IPS DF 4.7 (cell line): ENCODE measurements around the gene RETREG1.
A peak's percentile ranks its signal among the peaks of the same experiment; 100 is the strongest.

ENCODE experiments used
- DNase-seq: peaks from one replicate; pipeline ENCODE4 v3.0.0-alpha.2; 2013; ENCODE audit warnings: low spot score; ENCODE audit errors: extremely low read depth

The RETREG1 gene

GRCh38 chr5:16582081-16582480 is 34.7 kb downstream of the RETREG1 start:
- no peak for DNase-seq

- no peak for DNase-seq
Measured at GRCh38 chr5:16580382-16580781, 36.4 kb downstream of the RETREG1 start.

- no peak for DNase-seq
Measured at GRCh38 chr5:16579142-16579847, 37.5 kb downstream of the RETREG1 start.

GRCh38 chr5:16578474-16578883 is 38.3 kb downstream of the RETREG1 start:
- DNase-seq, result no peak

- DNase-seq, result no peak
Measured at GRCh38 chr5:16577677-16578076, 39.1 kb downstream of the RETREG1 start.

GRCh38 chr5:16574789-16575721 is 41.7 kb downstream of the RETREG1 start:
- DNase-seq, result peak; percentile 38

GRCh38 chr5:16573401-16573800 is 43.4 kb downstream of the RETREG1 start:
- DNase-seq, result no peak

GRCh38 chr5:16572289-16573015 is 44.3 kb downstream of the RETREG1 start:
- DNase-seq, result no peak

- DNase-seq, result no peak
Measured at GRCh38 chr5:16571016-16571415, 45.8 kb downstream of the RETREG1 start.

GRCh38 chr5:16570121-16570815 is 46.5 kb downstream of the RETREG1 start:
- no peak for DNase-seq

- no peak for DNase-seq
Measured at GRCh38 chr5:16568875-16569580, 47.8 kb downstream of the RETREG1 start.

GRCh38 chr5:16567365-16567764 is 49.4 kb downstream of the RETREG1 start:
- no peak for DNase-seq

- DNase-seq, result no peak
Measured at GRCh38 chr5:16565118-16565517, 51.7 kb downstream of the RETREG1 start.

- no peak for DNase-seq
Measured at GRCh38 chr5:16564248-16564867, 52.4 kb downstream of the RETREG1 start.

- no peak for DNase-seq
Measured at GRCh38 chr5:16563686-16564085, 53.1 kb downstream of the RETREG1 start.

- DNase-seq, result no peak
Measured at GRCh38 chr5:16561660-16562059, 55.1 kb downstream of the RETREG1 start.

GRCh38 chr5:16559702-16560101 is 57.1 kb downstream of the RETREG1 start:
- no peak for DNase-seq

- DNase-seq, result no peak
Measured at GRCh38 chr5:16558984-16559629, 57.7 kb downstream of the RETREG1 start.

- DNase-seq, result no peak
Measured at GRCh38 chr5:16557477-16557876, 59.3 kb downstream of the RETREG1 start.

- no peak for DNase-seq
Measured at GRCh38 chr5:16554110-16554509, 62.7 kb downstream of the RETREG1 start.
